GM21390 (cell line): Measurements from ENCODE around the gene AGAP1.

ENCODE experiments used
- ATAC-seq: cut with Tn5 transposase; IDR thresholded peaks from one replicate; pipeline ENCODE4 v1.9.1; 2021; ENCODE audit not compliant: unreplicated experiment

AGAP1 gene

GRCh38 chr2:235546436-235546835 is 52.6 kb downstream of the AGAP1 start:
- no peak for ATAC-seq

- ATAC-seq, result no peak
These were observed 56.0 kb downstream of the AGAP1 start for GRCh38 chr2:235549735-235550377.

DNA sequence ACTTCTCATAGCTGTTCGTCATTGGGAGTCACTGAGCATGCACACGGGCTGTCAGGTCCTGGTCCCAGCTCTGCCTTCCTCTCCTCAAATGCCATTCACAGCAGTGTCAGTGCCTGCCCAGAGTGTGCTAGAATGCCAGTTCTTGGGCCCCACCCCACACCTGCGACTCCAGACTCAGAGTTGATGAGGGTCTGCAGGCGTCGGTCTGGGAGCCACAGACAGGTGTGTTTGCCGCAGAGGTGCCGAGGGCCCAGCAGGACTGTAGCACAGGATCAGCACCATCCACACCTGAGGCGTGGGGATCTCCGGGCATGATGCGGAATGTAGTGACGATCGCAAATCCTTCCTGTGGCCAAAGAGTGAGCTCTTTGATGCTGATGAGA is 56.5 kb downstream of the AGAP1 start:
- ATAC-seq, result no peak

DNA sequence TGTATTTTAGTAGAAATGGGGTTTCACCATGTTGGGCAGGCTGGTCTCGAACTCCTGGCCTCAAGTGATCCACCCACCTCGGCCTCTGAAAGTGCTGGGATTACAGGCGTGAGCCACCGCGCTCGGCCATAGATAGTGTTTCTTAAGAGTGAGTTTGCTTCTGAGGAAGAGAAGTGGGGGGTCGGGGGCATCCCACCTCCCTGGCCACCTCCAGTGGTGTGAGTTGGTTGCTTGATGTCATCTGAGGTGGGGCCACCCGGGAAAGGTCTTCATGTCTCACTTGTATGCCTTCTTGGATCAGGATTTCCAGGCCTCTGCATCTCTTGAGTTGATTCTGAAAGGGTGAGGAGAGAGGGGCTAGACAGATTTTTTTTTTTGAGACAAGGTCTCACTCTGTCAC is 57.1 kb downstream of the AGAP1 start:
- ATAC-seq, result no peak

GRCh38 chr2:235551965-235552364 is 58.1 kb downstream of the AGAP1 start:
- no peak for ATAC-seq

DNA sequence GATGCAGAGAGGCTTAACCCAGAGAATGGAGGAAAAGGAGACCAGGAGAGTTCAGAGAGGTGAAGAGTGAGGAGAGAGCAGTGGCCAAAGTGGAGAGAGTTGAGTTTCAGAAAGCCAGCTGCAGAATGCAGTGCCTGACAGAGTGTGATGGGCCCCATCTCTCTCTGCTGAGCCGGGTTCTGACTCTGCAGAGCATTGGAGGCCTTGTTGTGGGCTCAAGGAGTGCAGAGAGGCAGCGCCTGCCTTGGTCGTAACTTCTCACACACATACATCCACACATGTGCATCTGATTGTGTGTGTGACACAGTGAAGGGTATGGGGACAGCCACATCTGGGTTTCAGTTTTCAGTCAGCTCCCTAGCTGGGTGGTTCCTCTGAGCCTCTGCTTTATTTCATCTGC is 58.8 kb downstream of the AGAP1 start:
- ATAC-seq, result no peak

DNA sequence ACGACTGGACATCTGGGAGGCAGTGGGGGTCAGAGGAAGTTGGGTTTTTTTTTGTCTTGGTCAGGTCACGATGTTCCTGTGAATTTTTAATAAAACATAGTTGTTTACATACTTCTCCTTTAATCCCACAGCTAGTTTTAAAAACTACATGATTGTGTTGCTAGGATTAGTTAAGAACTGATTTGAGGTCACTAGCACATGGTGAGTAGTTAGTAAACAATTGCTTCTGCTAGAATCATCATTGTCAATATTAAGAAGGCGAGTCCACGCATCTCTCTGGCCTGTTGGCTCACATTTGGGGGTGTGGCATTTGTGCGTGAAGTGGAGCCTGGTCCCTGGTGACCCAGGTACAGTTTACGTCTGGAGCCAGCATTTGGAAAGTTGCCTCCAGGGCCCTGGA is 59.4 kb downstream of the AGAP1 start:
- ATAC-seq, result no peak

GRCh38 chr2:235553696-235554100 is 59.9 kb downstream of the AGAP1 start:
- ATAC-seq, result no peak

DNA sequence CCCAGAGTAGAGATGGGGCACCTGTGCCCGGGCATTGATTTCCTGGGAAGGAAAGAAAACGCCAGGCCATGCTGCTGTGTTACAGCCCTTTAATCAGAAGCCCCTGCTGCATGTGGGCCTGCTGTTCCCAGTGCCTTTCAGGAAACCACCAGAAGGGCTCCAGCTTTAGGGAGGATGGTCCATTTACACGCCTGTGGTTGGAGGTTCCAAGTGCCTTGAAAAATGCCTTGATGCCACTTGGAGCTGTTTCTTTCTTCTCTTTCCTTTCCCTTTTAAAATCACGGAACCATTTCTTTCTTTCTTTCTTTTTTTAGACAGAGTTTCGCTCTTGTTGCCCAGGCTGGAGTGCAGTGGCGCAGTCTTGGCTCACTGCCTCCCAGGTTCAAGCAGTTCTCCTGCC is 60.5 kb downstream of the AGAP1 start:
- no peak for ATAC-seq

DNA sequence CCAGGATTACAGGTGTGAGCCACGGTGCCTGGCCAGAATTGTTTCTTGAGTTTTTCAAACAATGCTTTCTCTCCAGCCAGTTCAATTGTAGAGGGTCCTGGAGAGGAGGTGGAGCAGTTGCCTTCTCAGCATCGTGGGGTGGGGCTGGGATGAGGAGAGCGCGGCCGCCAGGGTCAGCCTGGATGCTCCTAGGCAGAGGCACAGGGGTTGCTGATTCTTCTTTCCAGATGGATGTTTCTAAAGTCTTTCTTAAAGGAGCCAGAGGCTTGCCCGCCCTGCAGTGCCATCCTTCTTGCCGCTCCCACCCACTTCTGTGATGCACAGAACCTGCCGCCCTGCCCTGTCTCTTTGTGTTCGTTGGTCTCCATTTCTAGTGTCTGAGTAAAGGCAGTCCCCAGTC is 61.1 kb downstream of the AGAP1 start:
- no peak for ATAC-seq

GRCh38 chr2:235555371-235555770 is 61.5 kb downstream of the AGAP1 start:
- no peak for ATAC-seq

GRCh38 chr2:235556086-235556485 is 62.2 kb downstream of the AGAP1 start:
- ATAC-seq, result no peak

GRCh38 chr2:235556901-235557300 is 63.1 kb downstream of the AGAP1 start:
- no peak for ATAC-seq

- ATAC-seq, result no peak
These were observed 64.1 kb downstream of the AGAP1 start for GRCh38 chr2:235557903-235558302.

- no peak for ATAC-seq
These were observed 64.7 kb downstream of the AGAP1 start for GRCh38 chr2:235558572-235558971.

DNA sequence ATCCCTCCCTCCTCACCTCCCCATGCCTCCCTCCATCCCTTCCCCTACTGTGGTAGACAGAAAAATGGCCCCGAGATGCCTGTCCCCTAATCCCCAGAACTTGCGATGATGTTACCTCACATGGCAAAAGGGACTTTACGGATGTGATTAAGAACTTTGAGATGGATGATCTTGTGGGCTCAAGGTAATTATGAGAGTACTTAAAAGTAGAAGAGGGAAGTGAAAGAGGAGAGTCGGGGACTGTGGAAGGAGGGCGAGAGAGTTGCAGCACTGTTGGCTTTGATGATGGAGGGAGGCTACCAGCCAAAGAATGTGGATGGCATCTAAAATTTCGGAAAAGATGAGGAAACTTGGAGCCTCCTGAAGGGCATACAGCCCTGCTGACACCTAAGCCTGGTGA is 66.5 kb downstream of the AGAP1 start:
- no peak for ATAC-seq

GRCh38 chr2:235561450-235561849 is 67.6 kb downstream of the AGAP1 start:
- ATAC-seq, result no peak

GRCh38 chr2:235562065-235562747 is 68.4 kb downstream of the AGAP1 start:
- no peak for ATAC-seq

DNA sequence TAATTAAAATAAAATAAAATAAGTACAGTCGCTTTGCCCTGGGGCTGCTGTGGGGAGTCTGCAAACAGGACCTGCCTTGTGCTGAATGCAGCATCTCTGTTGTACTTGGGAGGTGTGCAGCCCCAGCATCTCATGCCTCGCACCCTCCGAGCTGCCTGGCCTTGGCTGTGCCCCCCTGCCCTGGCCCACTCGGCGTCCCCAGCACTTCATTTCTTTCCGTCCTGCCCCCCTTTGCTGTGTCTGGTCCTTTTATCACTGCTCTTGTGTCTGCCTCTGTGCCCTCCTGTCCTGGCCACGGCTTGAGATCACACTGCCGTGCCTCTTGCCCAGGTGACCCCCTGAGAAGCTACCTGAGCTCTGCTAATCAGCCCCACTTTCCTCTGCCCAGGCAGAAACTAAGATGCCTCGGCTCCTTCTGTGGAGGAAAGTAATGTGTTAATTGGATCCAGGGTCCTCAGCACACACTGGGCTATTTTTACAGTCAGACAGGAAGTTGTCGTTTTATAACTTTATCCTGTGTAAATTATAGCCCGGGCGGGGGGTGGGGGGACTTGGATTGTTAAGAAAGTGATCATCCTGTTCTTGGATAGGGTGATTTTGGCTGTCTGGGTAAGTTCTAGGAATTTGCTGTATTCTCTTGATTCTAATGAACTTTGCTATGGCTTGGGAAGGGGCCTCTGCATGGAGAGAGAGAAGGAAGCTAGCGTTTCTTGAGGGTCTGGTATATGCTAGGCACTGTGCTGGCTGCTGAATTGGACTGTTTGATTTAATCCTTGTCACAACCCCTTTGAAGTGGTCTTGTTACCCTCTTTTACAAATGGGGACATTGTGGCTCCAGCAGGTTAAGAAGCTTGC is 69.4 kb downstream of the AGAP1 start:
- no peak for ATAC-seq

DNA sequence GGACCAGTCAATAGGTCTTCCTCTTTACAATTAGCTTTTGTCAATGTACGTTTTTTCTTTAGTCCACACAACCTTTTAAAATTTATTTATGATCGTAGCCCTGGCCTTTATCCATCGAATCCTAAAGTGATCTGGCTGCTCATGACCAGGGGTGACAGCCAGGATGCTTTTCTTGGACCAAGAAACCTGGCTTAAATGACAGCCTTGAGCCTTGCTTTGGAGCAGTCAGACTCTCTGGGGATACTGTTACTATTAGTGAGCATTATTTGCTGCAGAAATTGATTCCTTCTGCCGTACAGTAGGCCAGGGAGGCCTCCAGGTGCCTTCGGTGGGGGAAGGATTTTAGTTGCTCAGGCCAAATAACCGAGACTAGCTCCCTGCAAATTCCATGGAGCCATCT is 70.2 kb downstream of the AGAP1 start:
- no peak for ATAC-seq

DNA sequence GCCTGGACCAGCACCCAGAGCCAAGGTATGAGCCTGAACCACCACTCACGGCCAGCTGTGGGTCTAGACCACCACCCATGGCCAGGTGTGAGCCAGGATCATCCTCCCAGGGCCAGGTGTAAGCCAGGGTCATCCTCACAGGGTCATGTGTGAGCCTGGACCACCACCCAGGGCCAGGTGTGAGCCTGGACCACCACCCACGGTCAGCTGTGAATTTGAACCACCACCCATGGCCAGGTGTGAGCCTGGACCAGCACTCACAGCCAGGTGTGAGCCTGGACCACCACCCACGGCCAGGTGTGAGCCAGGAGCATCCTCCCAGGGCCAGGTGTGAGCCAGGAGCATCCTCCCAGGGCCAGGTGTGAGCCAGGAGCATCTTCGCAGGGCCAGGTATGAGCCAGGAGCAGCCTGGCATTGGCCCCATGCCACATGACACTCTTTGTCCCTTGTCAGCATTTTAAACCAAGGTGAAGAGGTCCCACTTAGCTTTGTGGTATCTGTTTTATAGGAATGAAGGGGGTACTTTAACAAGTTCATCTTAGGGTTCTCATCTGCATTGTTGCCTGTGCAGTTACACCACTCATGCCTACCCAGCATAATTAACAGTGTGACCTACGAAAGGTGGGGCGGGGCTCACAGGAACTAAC is 71.2 kb downstream of the AGAP1 start:
- ATAC-seq, result no peak

GRCh38 chr2:235566415-235566814 is 72.6 kb downstream of the AGAP1 start:
- no peak for ATAC-seq
